Stimulated activated CD4-positive, alpha-beta T cell treated with anti-CD3 and anti-CD28 coated beads, Interleukin-15, amount 100 ng/mL, for 48 hours (primary cell): ENCODE measurements around the gene DNPH1.
A peak's percentile ranks its signal among the peaks of the same experiment; 100 is the strongest.

Experiments used
- DNase-seq, 2 donors: peaks; one replicate each; pipeline ENCODE4 v3.0.0-alpha.2; 2020; ENCODE audit warnings: low read depth in 2 of 2

Gene DNPH1

DNA sequence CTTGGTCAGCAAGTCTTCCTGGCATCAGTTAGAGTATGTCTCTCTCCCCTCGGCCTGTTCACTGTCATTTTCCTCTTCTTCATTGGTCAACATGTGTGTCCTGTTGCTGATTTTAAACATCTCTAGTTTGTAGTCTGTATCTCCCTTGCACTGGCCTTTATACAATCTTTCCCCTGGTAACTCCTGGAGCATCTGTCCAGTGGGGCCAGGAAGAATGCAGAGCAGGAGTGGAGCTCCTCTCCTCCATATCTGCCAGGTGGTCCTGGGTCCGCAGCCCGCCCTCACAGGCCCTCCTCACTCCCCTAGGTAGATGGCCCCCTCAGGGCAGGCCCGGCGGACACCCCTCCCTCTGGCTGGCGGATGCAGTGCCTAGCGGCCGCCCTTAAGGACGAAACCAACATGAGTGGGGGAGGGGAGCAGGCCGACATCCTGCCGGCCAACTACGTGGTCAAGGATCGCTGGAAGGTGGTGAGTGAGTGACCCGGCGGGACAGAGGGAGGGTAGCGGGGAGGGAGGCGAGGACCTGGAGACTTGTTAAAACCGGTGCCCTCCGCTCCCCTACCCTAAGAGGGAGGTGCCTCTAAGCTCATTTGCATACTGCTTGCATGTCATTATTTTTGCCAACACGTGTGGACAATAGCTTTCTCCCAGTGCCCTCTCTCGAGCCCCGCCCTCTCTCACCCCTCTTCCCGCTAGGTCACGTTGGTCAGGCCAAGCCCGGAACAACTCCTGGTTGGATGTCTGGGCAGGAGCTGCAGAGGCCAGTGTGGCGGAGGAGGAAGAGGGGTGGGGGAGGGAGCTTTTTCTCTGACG lies 17.2 kb upstream of the DNPH1 start:
- DNase-seq, result no peak

DNA sequence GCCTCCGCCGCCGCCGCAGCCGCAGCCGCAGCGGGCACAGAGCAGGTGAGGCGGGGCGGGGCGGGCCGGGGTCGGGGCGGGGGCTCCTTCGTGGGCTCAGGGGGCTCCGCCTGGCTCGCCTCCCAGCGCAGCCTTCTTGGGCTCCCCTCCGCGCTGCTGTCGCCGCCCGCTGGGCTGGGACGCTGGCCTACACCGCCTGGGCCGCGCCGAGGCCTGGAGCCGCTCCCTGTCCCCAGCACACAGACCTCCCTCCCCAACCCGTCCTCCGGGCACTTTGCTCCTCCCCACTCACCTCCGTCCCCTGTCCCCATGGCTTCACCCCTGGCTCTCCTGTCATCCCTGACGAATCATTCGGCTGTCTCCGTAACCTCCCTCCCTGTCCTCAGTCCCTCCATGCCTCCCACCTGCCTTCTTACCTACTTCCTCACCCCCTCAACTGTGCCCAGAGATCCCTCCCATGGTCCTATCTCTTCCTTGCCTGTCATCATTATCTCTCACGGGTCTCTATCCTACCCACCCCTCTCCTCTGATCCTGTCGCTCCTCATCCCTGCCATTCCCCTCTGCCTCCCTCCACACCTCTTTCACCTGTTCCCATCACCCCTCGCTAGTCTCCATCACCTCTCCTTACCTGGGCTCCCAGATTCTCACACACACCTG lies 14.5 kb upstream of the DNPH1 start:
- no peak for DNase-seq

DNA sequence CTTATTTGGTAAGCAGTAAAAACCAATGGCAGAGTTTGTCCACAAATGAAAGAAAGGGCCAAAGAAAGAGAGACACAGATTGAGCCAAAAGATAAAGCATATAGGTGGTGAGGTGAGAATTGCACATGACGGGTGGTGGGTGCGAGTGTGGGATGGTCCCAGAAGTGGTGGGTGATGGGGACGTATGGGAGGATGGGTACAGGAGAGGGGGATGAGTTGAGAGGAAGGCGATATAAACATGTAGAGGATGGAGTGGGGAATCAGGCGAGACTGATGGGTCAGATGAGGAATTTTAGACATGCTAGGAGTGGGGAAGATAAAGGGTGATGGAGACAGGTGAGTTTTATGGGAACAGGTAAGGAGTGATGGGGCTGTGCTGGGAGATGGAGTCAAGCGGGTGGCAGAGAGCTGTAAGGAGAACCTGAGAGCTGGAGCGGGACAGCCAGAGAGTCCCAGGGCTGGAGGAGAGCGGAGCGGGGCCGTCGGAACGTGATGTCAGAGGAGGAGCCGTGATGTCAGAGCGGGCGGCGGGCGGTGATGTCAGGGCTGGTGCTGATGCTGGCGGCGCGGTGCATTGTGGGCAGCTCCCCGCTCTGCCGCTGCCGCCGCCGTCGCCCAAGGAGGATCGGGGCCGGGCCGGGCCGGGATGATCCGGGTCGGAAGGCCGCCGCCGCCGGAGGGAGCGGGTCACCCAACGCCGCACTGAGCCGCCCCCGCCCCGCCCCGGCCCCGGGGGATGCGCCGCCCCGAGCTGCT lies 13.8 kb upstream of the DNPH1 start, which contains the start of gene TTBK1:
Gene TTBK1 (plus strand): TSS at position 574 of the 756 bp plus-strand sequence. CDS start 3,180 bp downstream, outside the sequence.
- DNase-seq, result peak in 1 of 2 donors; percentile 19

DNA sequence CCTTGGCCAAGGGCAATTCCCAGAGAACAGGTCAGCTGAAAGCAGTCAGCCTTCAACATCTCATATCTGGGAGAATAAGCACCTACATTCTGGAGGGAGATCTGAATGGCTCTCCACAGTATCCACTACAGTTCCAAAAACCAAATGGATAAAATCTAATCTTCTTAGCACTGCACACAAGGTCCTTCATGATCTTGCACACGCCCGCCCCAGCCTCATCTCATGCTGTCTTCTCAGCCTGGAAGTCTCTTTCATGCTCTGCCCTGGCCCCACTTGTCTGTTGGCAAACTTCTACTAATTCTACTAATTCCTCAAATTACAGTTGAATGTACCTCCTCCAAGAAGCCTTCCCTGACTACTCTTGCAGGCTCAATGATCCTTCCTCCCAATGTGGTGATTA lies 12.2 kb upstream of the DNPH1 start:
- no peak for DNase-seq

DNA sequence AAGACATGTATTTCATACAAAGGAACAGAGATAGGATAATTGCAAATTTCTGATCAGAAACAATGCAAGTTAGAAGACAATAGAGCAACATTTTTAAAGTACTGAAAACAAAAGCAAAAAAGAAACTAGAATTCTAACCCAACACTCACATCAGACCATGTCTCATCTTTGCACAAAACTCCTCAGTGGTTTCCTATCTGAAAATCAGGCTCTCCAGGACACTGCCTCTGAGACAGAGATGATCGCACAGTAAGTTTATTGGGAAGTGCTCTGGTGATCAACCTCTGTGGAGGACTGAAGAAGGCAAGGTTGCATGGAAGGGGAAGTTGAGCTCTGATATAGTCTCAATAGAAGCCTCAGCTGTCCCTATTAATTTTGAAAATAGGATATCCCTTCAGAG lies 11.7 kb upstream of the DNPH1 start:
- DNase-seq, result no peak

DNA sequence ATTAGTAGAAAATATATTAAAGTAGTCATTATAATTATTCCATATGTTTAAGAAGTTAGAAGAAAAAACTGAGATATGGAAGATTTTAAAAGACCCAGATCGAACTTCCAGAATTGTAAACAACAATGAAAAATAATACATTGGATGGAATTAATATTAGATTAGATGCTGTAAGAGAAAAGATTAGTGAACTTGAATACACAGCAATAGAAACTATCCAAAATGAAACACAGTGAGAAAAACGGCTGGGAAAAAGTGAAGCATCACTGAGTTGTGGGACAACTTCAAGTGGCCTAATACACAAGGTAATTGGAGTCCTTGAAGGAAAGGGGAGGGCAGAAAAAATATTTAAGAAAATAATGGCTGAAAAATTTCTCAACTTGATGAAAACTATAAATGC lies 9.8 kb upstream of the DNPH1 start:
- DNase-seq, result no peak

DNA sequence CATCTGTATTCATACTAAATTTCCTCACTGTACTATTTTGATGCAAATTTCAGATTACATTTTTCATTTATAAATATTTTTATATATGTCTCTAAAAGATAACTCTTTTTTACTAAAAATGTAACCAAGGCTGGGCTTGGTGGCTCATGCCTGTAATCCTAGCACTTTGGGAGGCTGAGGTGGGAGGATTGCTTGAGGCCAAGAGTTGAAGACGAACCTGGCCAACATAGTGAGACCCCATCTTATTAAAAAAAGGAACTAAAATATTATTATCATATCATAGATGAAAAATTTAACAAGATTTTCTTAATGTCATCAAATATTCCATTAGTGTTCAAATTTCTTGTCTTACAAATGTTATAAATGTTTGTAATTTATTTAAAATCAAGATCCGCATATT lies 6.6 kb upstream of the DNPH1 start:
- no peak for DNase-seq

DNA sequence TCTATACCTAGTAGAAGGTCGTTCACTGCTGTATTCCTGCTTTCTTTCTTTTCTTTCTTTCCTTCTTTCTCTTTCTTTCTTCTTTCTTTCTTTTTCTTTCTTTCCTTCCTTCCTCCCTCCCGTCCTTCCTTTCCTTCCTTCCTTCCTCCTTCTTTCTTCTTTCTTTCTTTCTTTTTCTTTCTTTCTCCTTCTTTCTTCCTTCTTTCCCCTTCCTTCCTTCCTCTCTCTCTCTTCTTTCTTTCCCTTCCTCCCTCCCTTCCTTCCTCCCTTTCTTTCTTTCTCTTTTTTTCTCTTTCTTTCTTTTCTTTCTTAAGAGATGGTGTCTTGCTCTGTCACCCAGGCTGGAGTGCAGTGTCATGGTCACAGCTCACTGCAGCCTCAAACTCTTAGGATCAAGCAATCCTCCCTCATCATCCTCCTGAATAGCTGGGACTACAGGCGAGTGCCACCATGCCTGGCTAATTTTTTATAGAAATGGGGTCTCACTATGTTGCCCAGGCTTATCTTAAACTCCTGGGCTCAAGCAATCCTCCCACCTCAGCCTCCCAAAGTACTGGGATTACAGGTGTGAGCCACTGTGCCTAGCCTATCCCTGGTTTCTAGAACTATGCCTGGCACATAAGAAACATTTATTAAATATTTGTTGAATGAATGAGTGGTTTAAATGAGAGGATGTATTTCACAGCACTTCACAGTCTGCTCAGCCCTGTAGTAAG lies 2.6 kb upstream of the DNPH1 start:
- no peak for DNase-seq

DNA sequence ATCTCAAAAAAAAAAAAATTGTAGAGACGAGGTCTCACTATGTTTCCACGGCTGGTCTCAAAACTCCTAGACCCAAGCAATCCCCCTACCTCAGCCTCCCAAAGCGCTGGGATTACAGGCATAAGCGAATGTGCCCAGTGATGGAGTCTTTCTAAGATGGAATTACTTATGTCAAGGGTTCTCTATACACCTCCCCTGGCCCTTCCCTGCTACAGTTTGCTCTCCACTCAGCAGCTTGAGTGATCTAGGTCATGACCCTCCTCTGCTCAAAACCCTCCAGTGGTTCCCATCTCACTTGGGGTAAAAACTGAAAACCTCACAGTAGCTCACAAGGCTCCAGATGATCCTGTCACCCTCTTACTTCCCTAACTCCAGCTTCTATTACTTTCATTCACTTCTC lies 1.8 kb upstream of the DNPH1 start:
- DNase-seq, result no peak

DNA sequence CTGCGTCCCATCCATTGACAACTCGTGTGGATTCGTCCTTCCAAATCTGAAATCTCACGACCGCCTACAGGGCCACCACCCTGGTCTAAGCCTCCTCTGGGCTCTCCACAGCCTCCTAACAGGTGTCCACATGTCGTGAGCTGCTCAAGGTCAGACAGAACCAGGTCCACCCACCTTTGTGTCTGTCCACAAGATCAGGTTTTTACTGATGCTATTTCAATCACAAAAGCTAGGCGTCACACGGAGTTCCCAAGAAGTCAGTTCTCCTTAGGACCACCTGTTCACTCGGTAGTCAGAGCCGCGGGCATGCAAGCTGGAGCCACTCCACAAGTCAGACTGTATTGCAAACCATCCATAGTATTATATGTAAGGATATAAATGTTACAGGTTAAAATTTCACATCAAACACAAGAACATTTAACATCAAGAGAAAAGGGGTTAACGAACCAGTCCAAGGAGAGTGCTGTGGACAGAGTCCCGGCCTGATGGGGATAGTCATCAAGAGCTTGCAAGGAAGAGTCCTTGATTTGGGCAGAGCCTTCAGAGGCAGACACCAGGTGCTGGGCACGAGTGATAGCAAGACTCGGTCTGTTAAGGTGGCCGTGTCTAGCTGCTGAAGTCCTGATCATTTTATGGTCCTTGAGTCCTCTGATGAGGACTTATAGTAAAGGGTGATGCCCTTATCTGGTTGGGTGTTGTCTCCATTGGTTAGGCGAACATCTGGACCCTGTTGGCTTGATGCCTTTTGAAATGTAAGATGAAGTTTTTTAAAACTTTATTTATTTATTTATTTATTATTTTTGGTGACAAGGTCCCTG lies 731 bp upstream of the DNPH1 start:
- no peak for DNase-seq

DNA sequence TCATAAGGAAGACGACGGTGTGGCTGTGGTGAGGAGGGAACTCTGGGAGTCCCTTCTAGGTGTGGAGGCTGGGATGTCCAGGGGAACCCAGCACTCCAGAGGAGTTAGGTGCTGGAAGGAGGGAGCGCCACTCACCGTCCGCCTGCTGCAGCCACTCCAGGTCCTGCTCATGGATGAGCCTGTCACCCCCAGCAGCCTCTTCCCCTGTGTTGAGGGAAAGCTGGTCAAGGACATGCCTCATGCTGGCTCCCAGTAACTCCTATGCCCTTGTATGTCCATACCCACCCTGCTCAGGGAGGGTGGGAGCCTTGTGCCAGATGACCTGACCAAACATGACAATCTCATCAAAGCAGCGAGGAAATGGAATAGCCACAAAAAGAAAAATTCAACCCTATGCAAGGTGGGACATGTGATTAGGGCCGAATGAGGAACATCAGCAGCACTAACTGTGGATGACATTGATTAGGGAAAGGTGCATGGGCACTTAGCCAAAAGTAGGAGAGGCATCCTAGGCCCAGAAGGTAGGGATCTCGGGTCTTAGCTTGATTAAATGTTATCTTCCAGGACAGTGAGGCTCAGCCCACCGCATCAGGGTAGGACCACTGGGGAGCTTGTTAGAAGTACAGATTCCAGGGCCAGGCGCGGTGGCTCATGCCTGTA lies 3.0 kb downstream of the DNPH1 start:
- no peak for DNase-seq

DNA sequence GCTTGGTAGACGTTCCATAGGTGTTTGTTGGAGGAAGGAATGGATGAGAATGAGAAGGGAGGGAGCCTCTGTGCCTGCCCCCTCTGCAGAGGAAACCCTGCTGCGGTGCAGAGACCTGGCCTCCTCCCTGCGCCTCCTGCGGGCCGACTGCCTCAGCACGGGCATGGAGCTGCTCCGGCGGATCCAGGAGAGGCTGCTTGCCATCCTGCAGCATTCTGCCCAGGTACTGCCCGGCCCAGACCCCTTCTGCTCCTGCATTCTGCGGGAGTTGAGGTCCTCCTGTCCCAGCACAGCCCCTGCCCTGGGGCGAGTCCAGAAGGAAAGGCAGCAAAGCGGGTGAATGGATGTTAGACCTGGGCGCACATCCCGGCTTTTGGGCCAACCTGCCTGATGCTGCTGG lies 6.1 kb downstream of the DNPH1 start:
- no peak for DNase-seq

DNA sequence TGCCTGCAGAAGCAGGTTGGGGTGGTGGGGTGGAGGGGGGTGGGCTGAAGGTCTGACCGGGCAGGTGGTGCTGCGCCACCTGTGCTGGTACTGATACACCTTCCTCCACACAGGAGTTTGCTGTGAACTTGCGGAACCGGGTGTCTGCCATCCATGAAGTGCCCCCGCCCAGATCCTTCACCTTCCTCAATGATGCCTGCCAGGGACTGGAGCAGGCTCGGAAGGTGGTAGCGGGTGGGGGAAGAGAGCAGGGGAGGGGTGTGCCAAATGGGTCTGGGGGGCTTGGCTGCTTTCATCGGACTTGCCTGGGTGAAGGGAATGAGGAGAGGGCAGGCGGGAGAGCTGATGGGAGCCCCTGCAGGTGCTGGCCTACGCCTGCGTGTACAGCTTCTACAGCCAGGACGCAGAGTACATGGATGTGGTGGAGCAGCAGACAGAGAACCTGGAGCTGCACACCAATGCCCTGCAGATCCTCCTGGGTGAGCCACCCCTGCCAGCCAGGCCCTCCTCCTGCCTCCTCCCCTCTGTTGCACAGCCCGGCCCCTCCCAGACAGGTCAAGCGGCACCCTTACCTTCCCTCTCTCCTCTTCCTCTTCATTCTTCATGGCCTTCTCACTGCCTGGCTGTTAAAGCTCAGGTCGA lies 6.7 kb downstream of the DNPH1 start:
- no peak for DNase-seq

DNA sequence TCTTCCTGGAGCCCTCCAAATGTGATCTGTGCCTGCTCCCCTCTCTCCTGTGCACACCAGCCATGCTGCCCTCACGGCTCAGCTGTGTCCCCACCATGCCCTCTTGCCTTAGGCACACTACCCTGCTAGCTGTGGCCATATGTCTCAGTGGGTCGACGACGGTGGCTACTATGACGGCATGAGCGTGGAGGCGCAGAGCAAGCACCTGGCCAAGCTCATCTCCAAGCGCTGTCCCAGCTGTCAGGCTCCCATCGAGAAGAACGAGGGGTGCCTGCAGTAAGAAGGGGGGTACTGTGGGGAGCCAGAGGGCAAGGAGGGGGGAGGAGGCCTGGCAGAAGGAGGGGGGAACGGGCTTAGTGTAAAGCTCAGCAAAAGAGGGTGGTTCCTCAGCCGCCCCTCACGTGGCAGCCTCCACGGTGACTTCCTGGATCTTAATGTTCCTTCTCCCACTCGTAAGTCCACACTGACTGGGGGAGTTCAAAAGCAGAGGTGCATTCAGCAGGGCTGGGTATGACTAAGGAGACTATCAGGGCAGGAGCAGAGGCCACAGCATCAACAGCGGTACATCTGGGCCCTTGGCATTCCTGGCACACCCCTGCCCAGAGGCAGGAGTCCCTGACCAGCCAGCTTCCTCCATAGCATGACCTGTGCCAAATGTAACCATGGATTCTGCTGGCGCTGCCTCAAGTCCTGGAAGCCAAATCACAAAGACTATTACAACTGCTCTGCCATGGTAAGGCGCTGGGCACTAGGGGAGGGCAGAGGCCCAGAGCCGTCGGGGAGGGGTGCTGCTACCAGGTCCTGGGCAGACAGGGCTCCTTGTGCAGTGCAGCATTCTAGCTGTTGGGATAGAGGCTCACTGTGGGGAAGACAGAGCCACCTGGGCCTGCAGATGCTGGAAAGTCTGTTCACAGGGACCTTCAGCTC lies 8.0 kb downstream of the DNPH1 start:
- no peak for DNase-seq

DNA sequence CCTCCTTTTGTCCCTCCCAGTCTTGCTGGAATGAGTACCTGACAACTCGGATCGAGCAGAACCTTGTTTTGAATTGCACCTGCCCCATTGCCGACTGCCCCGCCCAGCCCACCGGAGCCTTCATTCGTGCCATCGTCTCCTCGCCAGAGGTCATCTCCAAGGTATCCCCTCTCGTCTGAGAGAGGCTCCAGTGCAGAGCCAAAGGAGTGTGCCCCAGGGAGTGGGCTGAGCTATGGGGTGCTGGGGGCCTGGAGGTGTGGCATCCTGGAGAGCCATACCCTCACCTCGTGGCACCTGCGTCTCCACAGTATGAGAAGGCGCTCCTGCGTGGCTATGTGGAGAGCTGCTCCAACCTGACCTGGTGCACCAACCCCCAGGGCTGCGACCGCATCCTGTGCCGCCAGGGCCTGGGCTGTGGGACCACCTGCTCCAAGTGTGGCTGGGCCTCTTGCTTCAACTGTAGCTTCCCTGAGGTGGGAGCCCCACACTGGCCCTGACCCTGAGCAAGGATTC lies 8.8 kb downstream of the DNPH1 start:
- DNase-seq, result no peak

DNA sequence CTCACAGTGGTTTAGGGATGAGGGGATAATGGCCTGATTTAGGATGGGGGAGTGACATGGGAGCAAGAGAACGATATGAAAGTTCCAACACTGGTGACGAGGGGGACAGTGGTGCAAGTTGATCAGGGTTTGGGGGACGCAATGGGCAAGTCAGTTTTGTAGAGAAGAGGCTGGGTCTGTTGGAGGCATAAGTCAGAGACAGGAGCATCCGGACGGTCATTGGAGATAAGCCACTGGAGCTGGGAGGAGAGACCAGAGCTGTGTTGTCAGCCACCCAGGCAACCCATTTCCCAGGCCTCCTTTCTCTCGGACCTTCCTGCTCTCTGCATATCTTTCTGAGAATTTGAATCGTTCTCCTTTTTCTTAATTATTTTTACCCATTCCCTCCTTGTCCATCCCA lies 9.5 kb downstream of the DNPH1 start:
- DNase-seq, result no peak

DNA sequence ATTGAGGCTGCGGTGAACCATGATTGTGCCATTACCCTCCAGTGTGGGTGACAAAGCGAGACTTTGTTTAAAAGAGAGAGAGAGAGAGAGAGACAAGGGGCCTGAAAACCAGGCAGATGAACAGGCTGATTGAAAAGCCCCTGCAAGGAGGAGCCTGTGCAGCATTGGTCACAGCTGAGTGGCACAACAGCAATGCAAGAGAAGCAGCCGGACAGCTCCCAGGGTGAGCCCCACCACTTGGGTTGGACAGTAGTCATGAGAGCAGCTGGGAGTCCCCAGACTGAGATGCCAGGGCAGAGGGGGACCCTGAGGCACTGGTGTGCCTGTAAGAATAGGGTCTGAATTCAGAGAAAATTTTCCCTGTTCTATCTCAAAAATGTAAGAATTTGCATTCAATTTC lies 10.2 kb downstream of the DNPH1 start:
- DNase-seq, result no peak

DNA sequence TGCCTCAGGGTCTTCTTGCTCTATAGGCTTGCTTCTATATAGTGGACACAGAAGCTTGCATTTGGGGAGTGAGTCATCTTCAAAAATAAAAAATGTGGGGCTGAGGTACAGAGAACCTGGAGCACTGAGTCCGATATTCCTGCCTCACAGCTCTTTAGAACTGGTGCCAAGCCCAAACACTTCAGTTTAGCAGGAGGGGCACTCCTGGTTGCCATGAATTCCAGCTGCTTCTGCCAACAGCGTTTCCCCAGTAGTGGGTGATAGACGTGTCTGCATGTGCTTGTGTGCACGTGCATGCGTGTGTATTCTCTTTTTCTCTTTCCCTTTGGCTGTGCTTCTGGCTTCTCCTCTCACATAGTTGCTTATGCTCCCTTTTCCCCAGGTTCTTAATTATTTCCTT lies 11.9 kb downstream of the DNPH1 start:
- DNase-seq, result no peak

DNA sequence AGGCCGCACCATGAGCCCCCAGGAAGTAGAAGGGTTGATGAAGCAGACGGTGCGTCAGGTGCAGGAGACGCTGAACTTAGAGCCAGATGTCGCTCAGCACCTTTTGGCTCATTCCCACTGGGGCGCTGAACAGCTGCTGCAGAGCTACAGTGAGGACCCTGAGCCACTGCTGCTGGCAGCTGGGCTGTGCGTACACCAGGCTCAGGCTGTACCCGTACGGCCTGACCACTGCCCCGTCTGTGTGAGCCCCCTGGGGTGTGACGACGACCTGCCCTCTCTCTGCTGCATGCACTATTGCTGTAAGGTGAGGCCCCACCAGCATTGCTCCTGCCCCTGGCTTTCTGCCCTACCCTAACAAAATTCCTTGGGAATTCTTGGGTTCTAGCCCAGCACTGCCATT lies 13.1 kb downstream of the DNPH1 start:
- DNase-seq, result no peak
